AG20443 (cell line): ENCODE results near the gene FNDC5.

Source experiments
- DNase-seq: peaks from one replicate; pipeline ENCODE4 v3.0.0; 2012; ENCODE audit warnings: low spot score, mixed read lengths

FNDC5 gene

DNA sequence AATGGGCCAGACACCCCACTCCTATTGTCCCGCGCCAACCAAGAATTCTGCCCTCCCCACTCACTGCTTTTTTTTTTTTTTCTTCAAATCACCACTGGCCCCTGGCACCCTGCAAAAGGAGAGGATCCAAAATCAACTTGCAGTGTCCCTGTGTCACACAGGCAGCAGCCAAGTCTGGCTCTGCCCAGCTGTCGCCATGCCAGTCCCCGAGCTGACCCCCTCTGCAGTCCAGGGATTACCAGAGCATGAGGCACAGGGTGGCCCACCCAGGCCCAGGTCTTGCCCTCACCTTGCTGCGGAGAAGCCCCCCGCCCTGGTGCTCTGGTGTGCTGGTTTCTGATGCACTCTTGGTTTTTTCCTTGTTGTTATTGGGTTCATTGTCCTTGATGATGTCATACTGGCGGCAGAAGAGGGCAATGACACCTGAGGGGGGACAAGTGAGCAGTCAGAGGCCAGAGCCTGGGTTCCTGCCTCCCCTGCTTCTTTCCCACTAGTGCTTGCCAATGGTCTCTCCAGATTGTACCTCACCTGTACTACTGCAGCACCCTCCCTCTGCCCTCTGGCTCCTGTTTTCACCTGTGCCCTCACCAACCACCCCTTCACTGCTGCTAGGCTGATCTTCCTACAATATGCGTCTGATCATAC is 6.2 kb downstream of the FNDC5 start:
- no peak for DNase-seq

DNA sequence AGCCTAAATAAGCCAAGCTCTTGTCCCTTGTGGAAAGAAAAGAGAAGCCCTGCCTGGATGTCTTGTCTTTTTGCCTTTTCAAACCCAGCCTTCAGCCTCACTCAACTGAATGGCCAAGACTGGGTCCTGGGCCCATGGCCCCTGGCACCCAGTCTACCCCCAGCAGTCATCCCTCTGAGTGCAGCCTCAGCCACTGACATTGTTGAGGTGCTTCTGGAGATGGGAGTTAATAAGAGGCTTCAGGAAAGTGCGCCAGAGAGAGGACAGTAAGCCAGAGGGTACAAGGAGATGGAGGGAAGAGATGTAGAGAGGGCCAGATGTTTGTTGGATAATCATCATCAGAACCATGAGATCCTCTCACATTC is 6.8 kb downstream of the FNDC5 start:
- no peak for DNase-seq

DNA sequence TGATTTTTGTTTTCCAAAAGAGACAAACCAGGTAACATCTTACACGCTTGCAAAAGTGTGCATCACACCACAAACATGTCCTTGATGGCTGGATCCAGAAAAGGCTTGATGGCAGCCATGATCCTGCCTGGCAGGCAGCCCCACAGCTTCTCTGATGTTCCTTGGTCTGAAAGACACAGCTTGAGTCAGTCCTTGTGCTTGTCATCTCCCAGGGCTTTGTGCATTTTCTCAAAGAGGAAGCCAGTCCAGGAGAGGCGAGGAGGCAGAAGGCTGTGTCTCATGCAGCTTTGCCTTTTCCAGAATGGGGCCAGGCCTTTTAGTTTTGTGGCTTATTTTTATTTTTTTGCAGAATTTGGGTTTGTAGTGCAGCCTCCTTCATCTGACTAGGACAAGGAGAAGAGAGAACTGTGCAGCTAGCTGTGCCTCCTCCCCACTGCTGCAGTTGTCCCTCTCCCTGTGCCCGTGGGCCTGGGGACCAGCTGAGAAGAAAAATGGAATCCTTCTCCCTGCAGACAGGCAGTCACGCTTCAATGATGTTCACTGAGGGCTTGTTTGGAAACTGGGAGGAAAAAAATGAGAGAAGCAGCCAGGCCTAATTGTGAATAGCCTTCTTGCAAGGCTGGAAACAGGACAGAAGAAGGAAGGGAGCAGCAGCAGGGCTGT is 7.4 kb downstream of the FNDC5 start:
- no peak for DNase-seq

DNA sequence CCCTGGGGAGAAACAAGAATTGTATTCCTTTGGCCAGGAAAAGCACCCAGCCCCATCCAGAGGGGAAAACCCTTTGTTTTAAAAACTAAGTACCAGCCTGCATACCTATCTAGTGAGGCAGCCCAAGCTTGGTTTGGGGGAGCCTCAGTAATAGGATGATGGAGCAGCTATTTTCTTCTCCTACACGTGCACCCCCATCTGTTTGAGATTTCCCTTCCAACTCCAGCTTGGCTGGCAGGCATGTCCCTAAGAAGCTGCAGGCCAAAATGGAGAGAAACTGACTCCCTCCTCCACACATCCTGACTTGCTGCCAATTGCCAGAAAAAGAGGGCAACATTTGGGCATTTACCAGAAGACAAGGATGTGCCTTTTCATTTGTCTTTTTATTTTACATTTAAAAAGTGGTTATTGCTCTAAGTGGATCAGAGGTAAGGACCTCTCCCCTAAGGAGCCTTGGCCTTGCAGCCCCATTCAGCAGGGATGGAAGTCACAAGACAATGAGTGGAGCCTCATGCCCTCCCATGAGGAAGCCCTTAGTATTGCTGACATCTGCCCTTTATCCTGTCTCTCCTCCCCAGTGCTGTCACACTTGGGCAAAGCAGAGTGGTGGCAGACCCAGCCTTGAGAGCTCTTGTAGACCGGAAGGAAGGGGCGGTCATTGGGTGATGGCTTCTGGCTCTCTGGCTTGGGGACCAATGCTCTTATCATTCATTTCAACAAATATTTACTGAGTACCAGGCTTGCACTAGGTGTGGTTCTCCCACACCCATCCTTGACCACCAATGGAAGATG is 8.6 kb downstream of the FNDC5 start:
- DNase-seq = no peak

DNA sequence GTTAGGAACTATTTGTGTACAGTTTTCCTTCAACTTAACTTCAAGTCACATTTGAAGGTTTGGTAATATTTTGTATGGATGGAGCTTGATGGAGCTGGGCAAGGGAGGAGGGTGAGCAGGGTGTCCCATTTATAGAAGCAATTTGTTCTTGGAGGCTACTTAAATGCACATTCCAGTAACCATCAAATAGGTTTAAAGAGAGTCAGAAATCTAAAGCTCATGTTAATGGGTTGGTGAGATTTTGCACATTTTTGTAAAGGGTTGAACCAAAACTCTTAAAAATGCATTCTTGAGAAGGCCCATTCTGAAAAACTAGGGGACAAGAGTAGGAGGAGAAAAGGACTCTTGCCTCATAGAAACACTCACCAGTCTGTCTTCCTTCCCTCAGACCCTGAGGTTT is 10.1 kb downstream of the FNDC5 start:
- DNase-seq = no peak

DNA sequence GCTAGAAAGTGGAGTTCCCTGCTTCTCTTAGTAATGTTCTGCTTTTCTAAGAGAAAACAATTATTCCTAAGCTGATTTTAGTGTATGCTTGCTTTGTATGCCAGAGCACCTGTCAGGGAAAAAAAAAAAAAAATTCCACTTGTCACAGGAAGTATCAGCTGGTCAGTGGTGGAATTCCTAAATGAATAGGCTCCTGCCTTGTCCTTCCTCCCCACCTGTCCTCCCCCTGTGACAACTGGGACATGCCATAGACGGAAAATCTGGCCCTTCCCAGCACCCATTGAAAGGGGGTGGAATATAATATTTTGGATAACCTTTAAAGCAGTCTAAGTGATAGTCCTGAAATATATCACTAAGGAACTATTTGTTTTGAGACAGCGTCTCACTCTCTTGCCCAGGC is 10.8 kb downstream of the FNDC5 start:
- DNase-seq = no peak

DNA sequence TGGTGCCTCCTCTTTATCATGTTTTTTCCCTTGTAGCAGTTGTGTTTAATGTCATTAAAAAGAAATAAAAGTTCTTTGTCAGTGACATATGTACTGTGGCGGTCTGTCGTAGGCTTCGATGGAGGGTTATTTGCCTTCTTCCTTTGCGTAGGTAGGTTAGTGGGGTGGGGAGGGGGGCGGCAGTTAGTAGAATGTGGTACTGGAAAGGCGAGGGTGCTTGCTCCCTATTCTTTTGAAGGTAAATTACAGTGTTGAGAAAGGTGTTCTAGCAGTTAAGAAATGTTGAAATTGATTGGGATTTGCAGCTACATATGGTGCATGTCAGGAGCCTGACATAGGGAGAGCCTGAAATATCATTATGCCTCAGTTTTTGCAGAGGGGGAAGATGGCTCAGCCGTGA is 11.9 kb downstream of the FNDC5 start:
- no peak for DNase-seq

DNA sequence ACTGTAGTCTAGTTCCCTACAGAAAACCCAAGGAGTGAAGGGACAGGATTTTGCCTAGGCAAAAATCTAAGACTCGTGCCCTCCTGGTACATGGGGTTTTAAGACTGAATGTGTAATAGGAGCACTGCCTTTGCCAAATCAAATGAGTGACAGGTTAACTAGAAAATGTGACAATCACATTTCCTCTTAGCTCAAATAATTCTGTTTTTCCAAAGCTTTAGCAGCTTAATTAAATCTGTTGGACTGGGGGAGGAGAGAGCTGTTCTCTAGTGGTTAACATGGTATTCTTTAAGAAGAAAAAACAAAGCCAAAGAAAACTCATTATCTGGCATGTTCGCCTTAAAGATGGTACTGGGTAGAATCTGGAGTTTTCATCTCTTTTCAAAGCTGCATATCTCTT is 12.6 kb downstream of the FNDC5 start:
- no peak for DNase-seq

DNA sequence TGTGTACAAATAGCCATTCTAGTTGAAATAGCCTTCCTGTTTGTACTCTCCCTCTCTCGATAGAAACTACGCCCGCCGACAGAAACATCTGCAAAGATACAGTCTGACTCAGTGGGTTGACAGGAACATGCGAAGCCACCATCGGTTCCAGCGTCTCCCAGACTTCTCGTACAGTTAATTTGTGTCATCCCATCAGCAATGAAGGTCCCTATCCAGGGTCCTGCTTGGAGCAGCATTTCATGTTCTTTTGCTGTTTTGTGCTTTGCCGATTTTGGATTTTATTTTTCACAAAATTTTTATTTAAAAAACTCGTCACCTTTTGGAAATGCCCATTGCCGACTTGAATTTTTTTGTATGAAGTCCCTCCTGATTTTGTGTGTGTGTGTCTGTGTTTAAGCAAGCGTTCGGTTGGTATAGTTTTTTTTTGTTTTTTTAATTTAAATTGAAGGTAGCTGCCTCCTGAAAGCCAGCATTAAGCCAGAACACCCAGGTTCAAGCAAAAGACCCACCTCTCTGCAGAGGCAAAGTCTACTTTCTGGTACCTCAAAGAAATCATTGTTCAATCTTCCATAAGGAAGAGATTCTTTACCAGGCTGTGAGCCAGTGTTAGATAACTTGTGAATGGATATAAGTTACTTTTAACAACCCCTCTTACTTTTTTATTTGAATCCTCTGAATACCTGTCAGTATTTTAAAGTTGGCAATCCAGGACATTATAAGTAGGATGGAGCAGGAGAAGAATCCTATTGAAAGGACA is 14.7 kb downstream of the FNDC5 start:
- DNase-seq = no peak

DNA sequence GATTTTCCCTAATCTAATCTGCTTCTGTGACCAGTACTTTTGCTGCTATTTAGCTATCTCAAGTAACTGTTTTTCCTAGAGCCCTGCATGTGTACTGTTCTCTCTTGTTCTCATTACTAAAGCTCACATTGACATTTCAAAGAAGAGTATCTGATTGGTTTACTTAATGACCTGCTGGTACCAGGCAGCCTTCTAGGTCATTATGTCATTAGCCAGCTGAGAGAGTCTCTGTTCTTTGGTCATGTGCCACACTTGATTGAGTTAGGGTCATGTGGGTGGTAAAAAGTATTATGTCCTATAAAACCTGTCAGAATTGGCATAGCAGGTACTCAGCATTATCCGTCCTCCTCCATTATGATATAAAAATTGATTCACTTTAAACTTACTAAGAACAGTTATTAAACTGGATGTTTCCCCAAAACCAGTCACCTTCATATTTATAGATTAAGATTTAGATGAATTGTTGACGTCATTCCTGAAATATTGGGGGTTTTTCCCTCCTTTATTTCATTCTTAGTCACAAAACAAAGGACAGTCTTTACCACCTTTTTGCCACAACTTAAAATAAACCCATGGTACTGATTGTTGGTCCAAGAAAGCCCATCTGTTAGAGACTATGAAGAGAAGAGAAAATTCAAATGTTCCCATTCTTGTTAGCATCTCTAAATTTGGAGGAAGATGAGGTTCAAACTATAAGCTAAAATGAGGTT is 22.2 kb downstream of the FNDC5 start:
- DNase-seq = no peak

DNA sequence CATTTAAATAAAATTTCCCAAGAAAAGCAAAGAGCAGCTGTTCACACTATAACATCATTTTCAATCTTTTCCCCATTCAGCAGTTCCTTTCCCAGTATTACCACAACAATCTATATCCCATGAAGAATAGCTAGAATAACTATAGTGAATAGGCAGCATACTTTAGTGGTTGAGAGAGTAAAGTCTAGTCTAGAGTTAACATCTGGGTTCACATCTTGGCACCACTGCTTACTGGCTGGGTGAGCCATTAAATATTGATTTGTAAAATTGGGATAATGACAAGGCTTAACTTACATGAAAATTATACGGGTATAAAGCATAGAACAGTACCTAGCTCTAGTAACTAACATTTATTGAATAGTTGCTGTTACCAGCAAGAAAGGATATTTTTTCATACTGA is 38.8 kb downstream of the FNDC5 start:
- no peak for DNase-seq

DNA sequence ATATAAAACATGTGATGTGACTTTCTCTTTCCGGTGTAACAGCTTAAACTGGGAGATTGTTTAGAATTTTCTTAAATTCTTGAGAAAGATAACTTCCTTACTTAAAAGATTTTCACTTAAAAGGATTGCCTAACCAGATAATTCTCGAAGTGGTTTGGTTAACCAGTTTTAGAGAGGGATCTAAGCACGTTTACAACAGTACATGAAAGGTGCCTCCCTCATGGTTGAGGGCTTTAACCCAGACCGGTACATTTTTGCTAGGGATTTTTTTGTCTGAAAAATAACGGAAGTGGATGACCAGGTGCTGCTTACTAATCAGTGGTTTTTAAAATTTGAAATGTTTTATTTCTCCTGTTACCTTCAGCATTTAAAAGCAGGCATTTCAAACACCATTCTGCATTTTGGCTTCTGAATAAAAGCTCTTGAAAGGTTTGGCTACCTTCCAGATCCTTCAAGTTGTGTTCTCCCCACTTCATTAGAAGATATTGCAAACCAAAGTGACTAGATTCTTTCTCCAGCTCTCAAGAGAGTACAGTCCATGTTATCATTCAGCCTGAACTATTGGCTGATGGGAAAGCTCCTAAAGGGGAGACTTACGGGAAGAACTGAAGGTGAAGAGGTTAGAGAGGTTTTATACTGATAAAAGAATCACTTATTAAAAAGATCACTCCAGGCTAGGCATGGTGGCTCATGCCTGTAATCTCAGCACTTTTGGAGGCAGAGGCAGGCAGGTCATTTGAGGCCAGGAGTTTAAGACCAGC is 40.4 kb downstream of the FNDC5 start:
- DNase-seq = no peak

DNA sequence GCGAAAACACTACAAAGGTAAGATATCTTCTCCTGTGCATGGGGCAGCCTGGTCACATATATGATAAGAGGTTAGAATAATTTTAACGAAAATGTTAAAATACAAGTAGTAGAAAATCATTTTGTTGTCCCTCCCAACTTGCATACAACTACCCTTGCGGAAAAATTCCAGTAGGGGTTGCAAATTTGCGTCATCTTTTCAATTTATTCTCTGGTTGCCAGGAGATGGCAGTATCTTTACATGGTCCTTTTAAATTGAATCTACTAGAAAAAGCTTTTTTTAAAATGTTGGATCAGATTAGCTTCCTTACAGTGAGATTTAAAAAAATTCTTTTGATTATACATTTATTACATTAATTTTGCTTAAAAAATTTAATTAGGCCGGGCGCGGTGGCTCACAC is 42.4 kb downstream of the FNDC5 start:
- DNase-seq = no peak

DNA sequence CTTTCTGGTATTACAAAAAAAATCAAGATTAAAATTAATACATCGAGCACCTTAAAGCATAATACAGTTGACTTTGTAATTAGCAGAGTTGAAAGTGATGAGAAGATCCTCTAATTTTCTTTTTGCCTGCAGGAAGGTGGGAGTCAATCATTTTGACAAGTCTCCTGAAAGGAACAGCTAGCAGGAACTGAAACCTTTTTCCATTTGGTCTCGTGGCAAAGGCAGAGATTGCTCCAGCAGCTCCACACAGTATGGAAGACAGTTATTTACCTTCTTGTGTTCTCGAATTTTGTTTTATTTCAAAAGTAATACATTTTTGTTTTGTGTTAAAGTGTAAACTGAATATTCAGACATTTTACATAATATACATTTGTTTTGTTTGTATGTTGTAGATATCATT is 45.5 kb downstream of the FNDC5 start:
- DNase-seq = no peak

DNA sequence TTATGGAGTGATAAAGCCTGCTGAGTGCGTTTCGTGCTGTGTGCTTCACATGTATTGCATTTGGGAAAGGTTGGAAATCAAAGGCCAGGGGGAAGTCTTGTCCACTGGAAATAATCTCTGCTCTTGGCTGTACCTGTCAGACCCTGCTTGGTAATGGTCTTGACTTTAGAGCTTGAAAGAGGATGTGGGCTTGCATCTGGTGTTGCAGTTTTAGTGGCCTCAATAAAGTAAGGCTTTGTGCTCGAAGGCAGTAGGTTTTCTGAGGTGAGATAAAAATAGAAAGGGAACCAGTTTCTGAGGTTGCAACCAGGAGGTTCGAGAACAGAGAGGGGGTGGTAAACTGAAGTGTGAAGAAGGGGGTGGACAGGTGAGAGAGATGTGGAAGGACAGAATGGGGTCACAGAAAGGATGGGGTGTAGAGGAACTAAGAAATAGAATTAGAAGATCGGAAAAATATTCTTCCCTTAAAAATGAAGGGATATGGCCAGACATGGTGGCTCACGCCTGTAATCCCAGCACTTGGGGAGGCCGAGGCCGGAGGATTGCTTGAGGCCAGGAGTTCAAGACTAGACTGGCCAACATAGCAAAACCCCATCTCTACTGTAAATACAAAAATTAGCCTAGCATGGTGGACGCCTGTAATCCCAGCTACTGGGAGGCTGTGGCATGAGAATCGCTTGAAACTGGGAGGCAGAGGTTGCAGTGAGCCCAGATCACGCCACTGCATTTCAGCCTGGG is 51.7 kb downstream of the FNDC5 start:
- no peak for DNase-seq

DNA sequence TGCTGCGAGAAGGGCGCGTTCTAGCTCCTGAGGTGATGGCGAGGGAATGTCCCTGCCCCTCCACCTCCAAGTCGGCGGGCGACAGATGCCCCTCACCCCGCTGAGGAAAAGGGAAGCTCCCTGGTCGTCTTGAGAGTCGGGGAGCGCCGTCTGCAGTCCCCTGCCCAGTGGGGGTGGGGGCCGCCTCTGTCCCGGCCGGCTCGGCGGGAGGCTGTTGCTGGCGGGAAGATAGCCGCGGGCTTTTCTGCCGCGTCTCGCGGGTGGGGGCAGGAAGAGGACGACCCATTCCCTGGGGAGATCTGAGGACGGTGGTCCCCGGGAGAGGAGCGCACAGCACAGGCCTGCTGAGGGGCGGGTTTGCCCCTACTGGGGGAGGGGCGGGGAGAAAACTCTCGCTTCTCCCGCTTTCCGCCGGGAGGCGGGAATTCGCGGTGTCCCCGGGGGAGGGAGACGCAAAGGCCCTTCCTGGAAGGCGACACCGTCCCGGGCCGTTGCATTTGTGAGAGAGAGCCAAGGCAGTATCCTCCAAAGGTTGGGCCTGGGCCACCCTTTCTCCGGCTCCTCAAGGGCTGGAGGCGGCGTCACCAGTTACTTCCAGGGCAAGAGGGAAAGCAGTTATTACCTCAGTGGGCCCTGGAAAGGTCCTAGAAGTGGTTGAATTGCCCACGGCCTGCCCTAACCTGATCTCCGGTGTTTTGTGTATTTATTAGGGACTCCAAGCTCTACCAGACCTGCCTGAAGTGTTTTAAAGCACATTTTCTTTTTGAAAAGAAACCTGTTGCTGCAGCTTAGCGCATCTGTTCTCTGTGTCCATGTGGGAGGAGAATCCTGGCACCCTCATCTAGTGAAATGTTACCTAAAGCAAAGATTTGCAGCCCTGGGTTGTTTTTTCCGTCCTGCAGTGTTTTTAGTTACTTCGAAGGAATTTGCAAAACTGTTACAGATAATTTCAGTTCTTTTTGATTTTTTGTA is 52.6 kb downstream of the FNDC5 start:
- peak; percentile 77 for DNase-seq

DNA sequence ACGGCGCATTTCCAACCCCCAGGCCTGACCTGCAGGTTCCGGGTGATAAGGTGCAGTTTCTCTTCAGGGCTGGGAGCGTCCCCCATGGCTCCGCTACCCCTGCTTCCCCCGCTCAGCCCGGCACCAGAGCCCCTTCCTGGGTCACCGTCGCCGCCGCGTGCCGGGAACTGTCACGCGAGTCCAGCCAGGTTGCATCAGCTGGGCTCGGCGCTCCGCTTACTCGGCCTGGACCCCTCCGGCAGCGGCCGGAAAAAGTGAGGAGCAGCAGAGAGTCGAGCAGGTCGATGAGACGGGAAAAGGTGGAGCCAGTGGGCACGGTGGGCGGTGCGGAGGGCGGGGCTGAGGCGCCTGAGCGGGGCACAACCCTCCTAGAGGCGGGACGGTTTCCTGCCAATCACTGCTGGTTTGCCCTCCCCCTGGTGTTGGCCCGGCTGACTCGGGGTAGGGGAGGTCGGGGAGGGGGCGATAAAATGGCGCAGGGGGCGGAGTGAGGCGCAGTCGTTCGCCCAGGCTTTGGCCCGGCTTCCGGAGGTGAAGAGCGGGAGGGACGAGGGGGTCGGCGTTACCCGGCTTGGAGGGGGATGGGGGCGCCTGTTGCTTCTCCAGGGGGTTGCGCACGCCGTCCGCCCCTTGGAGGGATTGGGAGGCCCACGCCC is 53.4 kb downstream of the FNDC5 start, which contains the start of the genes S100PBP and YARS1:
S100PBP (plus strand) TSS at position 495 of the 656 bp plus-strand sequence. CDS start 8,447 bp downstream, outside the sequence.
YARS1 (minus strand) TSS at position 200 of the 656 bp plus-strand sequence; CDS start at position 86, 114 bp downstream.
- peak; percentile 99 for DNase-seq

DNA sequence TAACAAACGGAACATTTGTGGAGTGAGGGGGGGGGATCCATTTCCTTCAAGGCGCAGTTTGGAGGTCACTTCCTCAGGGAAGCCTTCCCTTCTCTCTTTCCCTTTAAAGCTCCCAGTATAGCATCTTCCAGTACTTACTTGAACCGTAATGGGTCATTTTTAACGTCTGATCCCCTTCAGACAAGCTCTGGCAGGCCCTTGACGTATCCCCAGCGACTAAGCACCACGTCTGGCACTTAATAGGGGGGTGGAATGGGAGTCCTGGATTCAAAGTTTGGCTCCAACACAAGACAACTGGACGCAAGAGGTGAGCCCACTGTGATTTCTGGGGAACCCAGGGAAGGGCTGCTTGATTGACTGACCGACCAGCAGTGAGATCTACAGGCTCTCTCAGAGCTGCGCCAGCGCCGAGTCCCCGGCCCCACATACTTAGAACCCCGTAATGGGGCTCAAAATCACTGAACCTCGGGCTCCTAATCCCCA is 54.0 kb downstream of the FNDC5 start:
- peak; percentile 52 for DNase-seq
